WERI-Rb-1 (cell line): Measurements from ENCODE around the gene EMCN.

Source experiments
- DNase-seq: peaks from one replicate; pipeline ENCODE4 v3.0.0-alpha.2; 2020
- H3K27ac ChIP-seq: fragments of 250-450 bp; sonication (Bioruptor Pico); 2 replicates; pipeline ENCODE4 v1.5.1; 2020; ENCODE audit warnings: mild to moderate bottlenecking, moderate library complexity
- H3K27me3 ChIP-seq: fragments of 250-450 bp; sonication (Bioruptor Pico); 2 replicates; pipeline ENCODE4 v1.5.1; 2021; ENCODE audit warnings: mild to moderate bottlenecking, low read depth, moderate library complexity; ENCODE audit not compliant: insufficient read depth, severe bottlenecking
- H3K36me3 ChIP-seq: fragments of 250-450 bp; sonication (Bioruptor Pico); 2 replicates; pipeline ENCODE4 v1.5.1; 2020; ENCODE audit warnings: mild to moderate bottlenecking, moderate library complexity
- H3K4me3 ChIP-seq: 2 replicates; pipeline ENCODE4 v1.5.1; 2011; ENCODE audit warnings: low read depth, mild to moderate bottlenecking, control low read depth, low read length
- H3K9me3 ChIP-seq: fragments of 250-450 bp; sonication (Bioruptor Pico); 2 replicates; pipeline ENCODE4 v1.5.1; 2021; ENCODE audit warnings: mild to moderate bottlenecking, moderate library complexity; ENCODE audit not compliant: severe bottlenecking
- TF ChIP-seq, protein P1 (sequence below): IDR thresholded peaks from 2 replicates; pipeline ENCODE4 v1.5.1; 2011; ENCODE audit warnings: low read depth, mild to moderate bottlenecking, control low read depth, inconsistent platforms, low read length

EMCN gene

DNA sequence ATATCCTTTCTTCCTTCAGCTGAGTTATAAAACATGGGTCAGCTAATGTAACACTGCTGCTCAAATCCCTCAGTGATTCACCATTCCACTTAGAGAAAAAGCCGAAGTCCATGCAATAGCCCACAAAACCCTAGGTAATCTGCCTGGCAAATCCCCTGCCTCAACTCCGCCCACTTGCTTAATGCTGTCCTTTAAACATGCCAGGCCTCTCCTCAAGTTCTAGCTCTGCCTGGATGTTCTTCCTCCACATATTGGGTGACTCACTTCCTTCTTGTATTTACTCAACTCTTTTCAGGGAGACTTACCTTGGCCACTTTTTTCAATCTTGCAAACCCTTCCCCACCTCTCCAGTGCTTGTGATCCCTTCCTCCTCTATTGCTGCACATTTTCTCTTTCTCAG lies 89.8 kb downstream of the EMCN start:
- TF ChIP-seq, protein P1, sequence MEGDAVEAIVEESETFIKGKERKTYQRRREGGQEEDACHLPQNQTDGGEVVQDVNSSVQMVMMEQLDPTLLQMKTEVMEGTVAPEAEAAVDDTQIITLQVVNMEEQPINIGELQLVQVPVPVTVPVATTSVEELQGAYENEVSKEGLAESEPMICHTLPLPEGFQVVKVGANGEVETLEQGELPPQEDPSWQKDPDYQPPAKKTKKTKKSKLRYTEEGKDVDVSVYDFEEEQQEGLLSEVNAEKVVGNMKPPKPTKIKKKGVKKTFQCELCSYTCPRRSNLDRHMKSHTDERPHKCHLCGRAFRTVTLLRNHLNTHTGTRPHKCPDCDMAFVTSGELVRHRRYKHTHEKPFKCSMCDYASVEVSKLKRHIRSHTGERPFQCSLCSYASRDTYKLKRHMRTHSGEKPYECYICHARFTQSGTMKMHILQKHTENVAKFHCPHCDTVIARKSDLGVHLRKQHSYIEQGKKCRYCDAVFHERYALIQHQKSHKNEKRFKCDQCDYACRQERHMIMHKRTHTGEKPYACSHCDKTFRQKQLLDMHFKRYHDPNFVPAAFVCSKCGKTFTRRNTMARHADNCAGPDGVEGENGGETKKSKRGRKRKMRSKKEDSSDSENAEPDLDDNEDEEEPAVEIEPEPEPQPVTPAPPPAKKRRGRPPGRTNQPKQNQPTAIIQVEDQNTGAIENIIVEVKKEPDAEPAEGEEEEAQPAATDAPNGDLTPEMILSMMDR = no peak
- H3K27ac ChIP-seq = no peak overlapping the region
- no peaks in the 10 kb centered on the region for H3K36me3 ChIP-seq
- no peaks in the 10 kb centered on the region for H3K27me3 ChIP-seq
- H3K4me3 ChIP-seq = no peak overlapping the region
- peak; percentile 49 for DNase-seq
- no peaks in the 10 kb centered on the region for H3K9me3 ChIP-seq

DNA sequence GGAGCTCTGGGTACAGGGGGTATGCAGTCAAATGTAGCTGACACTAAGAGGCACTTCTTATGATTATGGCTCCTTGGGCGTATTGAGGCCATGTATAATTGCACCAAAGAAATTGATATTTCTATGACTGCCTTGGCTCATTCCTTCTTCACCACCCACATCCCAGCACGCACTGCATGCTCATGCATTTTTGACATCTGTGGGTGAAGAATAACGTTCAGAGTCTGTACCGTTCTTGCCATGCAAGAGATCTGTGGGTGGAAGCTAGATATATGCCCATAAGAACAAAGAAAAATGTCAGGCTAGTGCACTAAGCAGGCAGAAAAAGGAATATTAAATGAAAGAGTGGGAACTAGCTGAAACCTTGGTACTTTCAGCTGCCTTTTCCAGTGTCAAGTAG lies 93.4 kb downstream of the EMCN start:
- Histone ChIP-seq H3K27ac (no peak overlapping the region), H3K4me3 (no peak overlapping the region), H3K27me3 (no peaks in the 10 kb centered on the region), H3K9me3 (no peaks in the 10 kb centered on the region), H3K36me3 (no peaks in the 10 kb centered on the region)
- DNase-seq = no peak
- TF ChIP-seq, protein P1 = no peak

DNA sequence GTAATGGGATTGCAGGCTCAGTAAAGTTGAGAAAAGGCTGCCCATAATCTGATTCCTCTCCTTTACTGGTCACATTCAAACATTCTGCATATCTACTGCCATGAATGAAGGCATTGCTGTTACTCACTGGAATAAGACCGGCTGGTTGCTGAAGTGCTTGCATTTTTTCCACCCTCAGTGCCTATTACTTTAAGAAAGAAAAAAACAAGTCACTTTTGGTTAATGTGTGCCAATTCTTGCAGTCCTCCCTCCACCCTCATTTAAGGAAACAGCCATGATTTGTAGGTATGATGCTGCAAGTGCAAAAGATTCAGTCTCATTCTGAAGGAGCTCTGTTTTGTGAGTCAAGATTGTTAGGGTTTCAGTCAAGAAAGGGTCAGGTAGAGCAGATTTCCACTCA lies 94.9 kb downstream of the EMCN start:
- Histone ChIP-seq H3K36me3 (no peaks in the 10 kb centered on the region), H3K9me3 (no peaks in the 10 kb centered on the region), H3K4me3 (no peak overlapping the region), H3K27me3 (no peaks in the 10 kb centered on the region), H3K27ac (no peak overlapping the region)
- TF ChIP-seq, protein P1 = no peak
- DNase-seq = no peak

DNA sequence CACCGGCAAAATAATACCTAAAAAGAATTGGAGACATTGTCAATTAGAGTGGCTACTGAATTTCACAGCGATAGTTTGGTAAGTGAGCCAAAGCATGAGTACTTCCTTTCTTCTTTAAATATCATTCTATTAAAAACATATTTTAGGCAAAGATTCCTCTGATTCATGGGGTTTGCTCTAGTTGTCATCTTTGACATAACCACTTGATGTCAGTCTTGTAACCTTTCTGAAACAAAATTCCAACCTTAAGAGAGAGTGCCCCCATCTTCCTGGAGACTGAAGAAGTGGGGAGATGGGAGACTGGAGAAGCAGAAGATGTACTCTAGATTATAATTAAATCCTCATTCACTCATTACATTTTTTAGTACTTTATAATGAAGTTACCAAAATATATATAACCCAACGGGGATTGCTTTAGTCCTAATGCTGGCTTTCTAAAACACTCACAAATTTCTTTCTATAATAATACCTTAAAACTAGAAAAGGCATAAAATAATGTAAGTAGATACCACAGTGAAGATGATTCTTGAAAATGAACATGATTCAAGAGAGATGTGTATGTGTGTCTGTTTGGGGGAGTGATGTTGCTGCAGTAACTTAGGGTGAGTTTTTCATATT lies 96.4 kb downstream of the EMCN start:
- no peaks in the 10 kb centered on the region for H3K36me3 ChIP-seq
- H3K27ac ChIP-seq = no peak overlapping the region
- TF ChIP-seq, protein P1 = peak; percentile 40
- H3K4me3 ChIP-seq = no peak overlapping the region
- H3K9me3 ChIP-seq = no peaks in the 10 kb centered on the region
- no peaks in the 10 kb centered on the region for H3K27me3 ChIP-seq
- no peak for DNase-seq

DNA sequence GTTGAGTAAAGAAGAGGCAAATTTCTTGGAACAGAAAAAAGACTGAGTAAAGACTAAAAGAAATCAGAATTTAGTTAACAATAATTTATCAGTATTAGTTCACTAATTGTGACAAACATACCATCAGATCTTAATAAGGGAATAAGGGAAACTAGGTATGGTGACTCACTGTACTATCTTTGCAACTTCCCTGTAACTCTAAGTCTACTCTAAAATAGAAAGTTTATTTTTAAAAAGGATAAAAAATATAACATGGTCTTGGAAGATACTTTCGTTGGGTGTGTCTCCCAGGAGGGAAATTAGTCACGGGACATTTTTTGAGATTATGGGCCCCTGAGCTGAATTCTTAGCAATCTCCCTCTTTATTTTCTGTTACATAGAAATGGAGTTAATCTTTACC lies 97.3 kb downstream of the EMCN start:
- Histone ChIP-seq H3K27me3 (no peaks in the 10 kb centered on the region), H3K9me3 (no peaks in the 10 kb centered on the region), H3K36me3 (no peaks in the 10 kb centered on the region), H3K4me3 (no peak overlapping the region), H3K27ac (no peak overlapping the region)
- no peak for DNase-seq
- TF ChIP-seq, protein P1 = no peak

DNA sequence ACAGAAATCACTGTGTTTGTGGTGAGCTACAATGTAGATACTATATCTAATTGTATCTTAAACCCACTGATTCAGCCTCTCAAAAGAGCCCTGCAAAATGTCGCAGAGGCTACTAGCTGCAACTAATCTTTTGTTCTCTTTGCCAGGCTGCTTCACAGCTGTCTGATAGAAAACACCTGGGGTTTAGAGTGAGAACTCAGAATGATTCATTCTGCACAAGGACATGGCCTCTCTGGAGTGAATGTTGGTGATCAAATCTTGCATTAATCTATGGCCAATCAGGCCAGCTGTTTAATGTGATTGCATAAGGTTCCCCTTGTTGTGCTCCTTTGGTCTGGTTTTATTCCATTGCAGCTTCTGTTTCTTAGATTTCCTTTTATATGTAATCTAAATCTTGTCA lies 100.3 kb downstream of the EMCN start:
- Histone ChIP-seq H3K36me3 (no peaks in the 10 kb centered on the region), H3K27ac (no peak overlapping the region), H3K27me3 (no peaks in the 10 kb centered on the region), H3K4me3 (no peak overlapping the region), H3K9me3 (no peaks in the 10 kb centered on the region)
- TF ChIP-seq, protein P1 = no peak
- DNase-seq = no peak
